Loucy (cell line): ENCODE measurements around the gene CTNND2.

Experiments
- H2AFZ ChIP-seq: fragments of 200-600 bp; sonication (generic); 2 replicates; pipeline ENCODE4 v1.6.0; 2016; ENCODE audit warnings: antibody characterized with exemption, mild to moderate bottlenecking, low read length, moderate library complexity
- H3F3A ChIP-seq: fragments of 200-600 bp; 2 replicates; pipeline ENCODE4 v1.6.0; 2016; ENCODE audit warnings: antibody characterized with exemption, low read depth, mild to moderate bottlenecking
- H3K27me3 ChIP-seq: fragments of 200-600 bp; sonication (generic); 2 replicates; pipeline ENCODE4 v1.6.1; 2014; ENCODE audit warnings: low read length, mild to moderate bottlenecking; ENCODE audit not compliant: insufficient read depth, poor library complexity, severe bottlenecking
- H3K36me3 ChIP-seq: fragments of 200-600 bp; sonication (generic); 2 replicates; pipeline ENCODE4 v1.6.1; 2016; ENCODE audit warnings: low read length; ENCODE audit not compliant: insufficient read depth
- H3K4me1 ChIP-seq: fragments of 200-600 bp; sonication (generic); 2 replicates; pipeline ENCODE4 v1.5.1; 2014; ENCODE audit warnings: low read length, mild to moderate bottlenecking; ENCODE audit not compliant: insufficient read depth, poor library complexity, severe bottlenecking
- H3K4me2 ChIP-seq: fragments of 200-600 bp; sonication (generic); 2 replicates; pipeline ENCODE4 v1.6.0; 2014; ENCODE audit warnings: antibody characterized with exemption, low read length, low read depth, mild to moderate bottlenecking; ENCODE audit not compliant: poor library complexity, severe bottlenecking
- H3K4me3 ChIP-seq: fragments of 200-600 bp; sonication (generic); 2 replicates; pipeline ENCODE4 v1.5.1; 2014; ENCODE audit warnings: low read length, mild to moderate bottlenecking, mixed read lengths; ENCODE audit not compliant: poor library complexity, severe bottlenecking
- H3K79me2 ChIP-seq: fragments of 200-600 bp; sonication (generic); 2 replicates; pipeline ENCODE4 v1.6.1; 2014; ENCODE audit warnings: low read length; ENCODE audit not compliant: insufficient read depth
- H3K9ac ChIP-seq: fragments of 200-600 bp; sonication (generic); 2 replicates; pipeline ENCODE4 v1.6.0; 2014; ENCODE audit warnings: mild to moderate bottlenecking, low read depth, low read length, moderate library complexity; ENCODE audit not compliant: poor library complexity, severe bottlenecking
- H3K9me2 ChIP-seq: fragments of 200-600 bp; sonication (generic); replicated peaks from 2 replicates; pipeline ENCODE4 v1.6.1; 2016; ENCODE audit warnings: low read depth, low read length, mixed read lengths
- H3K9me3 ChIP-seq: fragments of 200-600 bp; sonication (generic); 2 replicates; pipeline ENCODE4 v1.6.1; 2014; ENCODE audit warnings: mild to moderate bottlenecking, antibody characterized with exemption, low read length, low read depth; ENCODE audit not compliant: insufficient read depth
- H4K20me1 ChIP-seq: fragments of 200-600 bp; sonication (generic); 2 replicates; pipeline ENCODE4 v1.6.0; 2014; ENCODE audit warnings: antibody characterized with exemption, low read length, mild to moderate bottlenecking; ENCODE audit not compliant: insufficient read depth, poor library complexity, severe bottlenecking
- EZH2phosphoT487 ChIP-seq: fragments of 200-600 bp; IDR thresholded peaks from 2 replicates; pipeline ENCODE4 v1.6.1; 2018; ENCODE audit warnings: antibody characterized with exemption, mild to moderate bottlenecking, moderate library complexity, borderline replicate concordance
- TF ChIP-seq, protein P1 (sequence below): fragments of 200-600 bp; sonication (generic); conservative IDR thresholded peaks from 2 replicates; pipeline ENCODE4 v1.5.1; 2014; ENCODE audit warnings: mild to moderate bottlenecking, antibody characterized with exemption, low read length

CTNND2 gene

DNA sequence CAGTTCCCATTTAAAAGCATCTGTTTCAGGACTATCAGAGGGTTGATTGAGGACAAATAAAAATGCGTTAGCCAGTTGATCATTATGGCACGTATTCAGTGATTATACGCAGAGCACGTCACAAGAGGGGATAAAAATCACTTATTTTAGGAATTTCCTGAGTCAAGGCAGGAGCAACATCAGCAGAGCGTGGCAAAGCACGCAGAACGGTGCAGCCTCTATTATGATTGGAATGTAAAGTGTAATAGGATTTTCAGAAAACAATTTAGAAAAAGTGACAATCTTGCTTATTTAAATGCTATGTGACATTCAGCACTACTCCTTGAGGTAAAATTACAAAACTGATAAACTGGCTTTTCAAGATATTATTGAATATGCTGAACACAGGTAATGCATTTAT lies 729.7 kb downstream of the CTNND2 start:
- Histone ChIP-seq H3K27me3 (no peaks in the 10 kb centered on the region), H3K79me2 (no peaks in the 10 kb centered on the region), H3K9ac (no peak overlapping the region), H3K36me3 (no peaks in the 10 kb centered on the region), H4K20me1 (no peaks in the 10 kb centered on the region), H2AFZ (no peak overlapping the region), H3K4me2 (no peak overlapping the region), H3K4me1 (peaks cover 32% of the 10 kb centered on the region), H3K4me3 (no peak overlapping the region), H3K9me2 (no peaks in the 10 kb centered on the region), H3F3A (no peaks in the 10 kb centered on the region), H3K9me3 (no peaks in the 10 kb centered on the region)
- TF ChIP-seq, protein P1, sequence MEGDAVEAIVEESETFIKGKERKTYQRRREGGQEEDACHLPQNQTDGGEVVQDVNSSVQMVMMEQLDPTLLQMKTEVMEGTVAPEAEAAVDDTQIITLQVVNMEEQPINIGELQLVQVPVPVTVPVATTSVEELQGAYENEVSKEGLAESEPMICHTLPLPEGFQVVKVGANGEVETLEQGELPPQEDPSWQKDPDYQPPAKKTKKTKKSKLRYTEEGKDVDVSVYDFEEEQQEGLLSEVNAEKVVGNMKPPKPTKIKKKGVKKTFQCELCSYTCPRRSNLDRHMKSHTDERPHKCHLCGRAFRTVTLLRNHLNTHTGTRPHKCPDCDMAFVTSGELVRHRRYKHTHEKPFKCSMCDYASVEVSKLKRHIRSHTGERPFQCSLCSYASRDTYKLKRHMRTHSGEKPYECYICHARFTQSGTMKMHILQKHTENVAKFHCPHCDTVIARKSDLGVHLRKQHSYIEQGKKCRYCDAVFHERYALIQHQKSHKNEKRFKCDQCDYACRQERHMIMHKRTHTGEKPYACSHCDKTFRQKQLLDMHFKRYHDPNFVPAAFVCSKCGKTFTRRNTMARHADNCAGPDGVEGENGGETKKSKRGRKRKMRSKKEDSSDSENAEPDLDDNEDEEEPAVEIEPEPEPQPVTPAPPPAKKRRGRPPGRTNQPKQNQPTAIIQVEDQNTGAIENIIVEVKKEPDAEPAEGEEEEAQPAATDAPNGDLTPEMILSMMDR, result no peak

DNA sequence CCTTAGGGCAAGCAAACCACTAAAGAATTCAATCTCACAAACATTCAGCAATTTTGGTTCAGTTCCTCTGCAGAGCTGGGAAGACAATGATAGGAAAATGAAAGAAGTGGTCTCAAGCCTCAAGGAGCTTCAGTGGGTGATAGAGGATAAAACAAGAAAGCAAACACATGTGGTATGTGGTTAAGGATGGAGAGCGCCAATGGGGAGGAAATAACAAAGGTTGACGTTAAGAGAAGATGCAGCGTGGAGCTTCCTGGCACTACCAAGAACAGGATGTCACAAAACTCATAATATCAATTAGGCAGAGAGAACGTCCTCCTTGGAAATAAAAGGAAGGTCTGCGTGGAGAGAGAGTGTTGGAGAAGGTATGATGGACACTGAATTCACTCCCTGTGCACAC lies 731.8 kb downstream of the CTNND2 start:
- Histone ChIP-seq H3K4me3 (no peak overlapping the region), H3K36me3 (no peaks in the 10 kb centered on the region), H4K20me1 (no peaks in the 10 kb centered on the region), H2AFZ (no peak overlapping the region; the same call in 1 of the 2 replicates), H3K4me2 (peak overlapping the region; percentile 34), H3K9ac (no peak overlapping the region), H3F3A (no peaks in the 10 kb centered on the region), H3K9me2 (no peaks in the 10 kb centered on the region), H3K9me3 (no peaks in the 10 kb centered on the region), H3K27me3 (no peaks in the 10 kb centered on the region), H3K4me1 (peaks cover 36% of the 10 kb centered on the region), H3K79me2 (no peaks in the 10 kb centered on the region)
- no peak for TF ChIP-seq EZH2phosphoT487
- TF ChIP-seq, protein P1, result no peak

DNA sequence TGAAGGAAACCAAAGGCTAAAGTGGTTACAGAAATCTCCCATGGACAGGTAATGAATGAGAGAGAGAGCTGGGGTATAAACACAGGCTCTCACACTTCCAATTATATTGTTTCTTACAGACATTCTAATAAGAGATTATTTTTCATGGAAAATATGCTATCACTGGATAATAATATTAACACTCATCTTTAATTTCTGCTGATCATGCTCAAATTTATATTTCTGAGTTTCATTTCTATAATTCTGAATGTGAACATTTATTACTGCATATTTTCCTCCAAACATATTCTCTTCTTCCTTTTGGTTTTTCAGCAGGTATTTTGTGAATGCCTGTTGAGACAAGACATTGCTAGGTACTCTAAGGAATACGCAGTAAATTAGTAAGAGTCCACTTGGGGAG lies 733.0 kb downstream of the CTNND2 start:
- H3K9me2 ChIP-seq, result no peaks in the 10 kb centered on the region
- no peaks in the 10 kb centered on the region for H3K27me3 ChIP-seq
- H3K9me3 ChIP-seq, result no peaks in the 10 kb centered on the region
- H3K4me1 ChIP-seq, result peaks cover 38% of the 10 kb centered on the region
- TF ChIP-seq EZH2phosphoT487, result no peak
- TF ChIP-seq, protein P1, result no peak
- no peak overlapping the region for H3K4me2 ChIP-seq
- H3K4me3 ChIP-seq, result no peak overlapping the region
- no peak overlapping the region for H3K9ac ChIP-seq
- H3K79me2 ChIP-seq, result no peaks in the 10 kb centered on the region
- no peak overlapping the region for H2AFZ ChIP-seq
- H3K36me3 ChIP-seq, result no peaks in the 10 kb centered on the region
- H3F3A ChIP-seq, result no peaks in the 10 kb centered on the region
- no peaks in the 10 kb centered on the region for H4K20me1 ChIP-seq
